ENCODE measurements around the gene MELTF. TPM values are rescaled to one million over a fixed set of nuclear protein-coding genes. Genes with fewer than 3 reads are reported as not detected.

The MELTF gene
- total RNA-seq, 2 experiments from 2014 or later, result 7.6 to 8.2 TPM

DNA sequence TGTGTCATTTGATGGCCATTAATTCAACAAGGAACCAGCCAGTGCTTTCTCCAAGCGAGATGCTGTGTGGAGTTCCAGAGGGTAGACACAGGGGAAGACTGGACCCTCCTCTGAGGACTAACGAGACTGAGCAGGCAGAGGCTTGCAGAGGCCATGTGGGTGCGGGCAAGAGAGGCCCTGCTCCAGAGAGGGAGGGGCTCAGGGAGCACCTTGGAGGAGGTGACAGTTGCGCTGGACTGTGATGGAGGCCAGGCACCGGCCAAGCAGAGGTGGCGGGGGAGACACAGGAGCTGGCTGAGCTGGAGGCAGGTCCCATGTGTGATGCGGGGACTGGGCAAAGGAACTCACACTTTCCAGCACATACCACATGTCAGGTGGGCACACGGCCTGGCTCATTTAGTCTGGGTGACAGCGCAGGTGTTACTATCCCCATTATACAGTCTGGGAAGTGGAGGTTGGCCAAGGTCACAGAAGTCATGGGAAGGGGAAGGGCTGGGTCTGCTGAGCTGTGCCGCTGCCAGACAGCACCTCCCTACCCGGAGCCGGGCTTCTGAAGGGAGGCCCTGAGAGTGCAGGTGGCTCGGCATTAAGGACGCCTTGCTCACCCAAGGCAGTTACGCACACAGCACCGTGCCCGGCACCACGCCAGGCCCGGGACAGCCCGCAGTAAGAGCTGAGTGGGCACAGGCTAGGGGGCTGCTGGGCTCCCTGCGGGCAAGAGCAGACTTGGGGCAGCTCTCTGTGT lies 3.7 kb downstream of the MELTF start:
- no peaks in the 10 kb centered on the region for H3K36me3 Mint-ChIP-seq (ENCODE audit: low read depth)
- H3K9me3 Mint-ChIP-seq (ENCODE audit: insufficient read depth), result no peaks in the 10 kb centered on the region
- H3K27me3 Mint-ChIP-seq (ENCODE audit: low read depth), result peaks cover 2% of the 10 kb centered on the region
- DNase-seq, result no peak
- ChIA-PET POLR2A (interaction anchor here (0.6 kb wide), 1 partner anchor 1027 kb away, joined by 4 read pairs; no protein-coding TSS in a partner anchor), CTCF (interaction anchor here (0.8 to 1.4 kb wide), 2 partner anchors 23 kb away, joined by 3 read pairs; no protein-coding TSS in a partner anchor)
- no peak for ATAC-seq
- H3K27ac Mint-ChIP-seq, result peak overlapping the region; percentile 17
- peaks cover 34% of the 10 kb centered on the region for H3K4me1 Mint-ChIP-seq (ENCODE audit: low read depth)
- no peak overlapping the region for H3K4me3 Mint-ChIP-seq

DNA sequence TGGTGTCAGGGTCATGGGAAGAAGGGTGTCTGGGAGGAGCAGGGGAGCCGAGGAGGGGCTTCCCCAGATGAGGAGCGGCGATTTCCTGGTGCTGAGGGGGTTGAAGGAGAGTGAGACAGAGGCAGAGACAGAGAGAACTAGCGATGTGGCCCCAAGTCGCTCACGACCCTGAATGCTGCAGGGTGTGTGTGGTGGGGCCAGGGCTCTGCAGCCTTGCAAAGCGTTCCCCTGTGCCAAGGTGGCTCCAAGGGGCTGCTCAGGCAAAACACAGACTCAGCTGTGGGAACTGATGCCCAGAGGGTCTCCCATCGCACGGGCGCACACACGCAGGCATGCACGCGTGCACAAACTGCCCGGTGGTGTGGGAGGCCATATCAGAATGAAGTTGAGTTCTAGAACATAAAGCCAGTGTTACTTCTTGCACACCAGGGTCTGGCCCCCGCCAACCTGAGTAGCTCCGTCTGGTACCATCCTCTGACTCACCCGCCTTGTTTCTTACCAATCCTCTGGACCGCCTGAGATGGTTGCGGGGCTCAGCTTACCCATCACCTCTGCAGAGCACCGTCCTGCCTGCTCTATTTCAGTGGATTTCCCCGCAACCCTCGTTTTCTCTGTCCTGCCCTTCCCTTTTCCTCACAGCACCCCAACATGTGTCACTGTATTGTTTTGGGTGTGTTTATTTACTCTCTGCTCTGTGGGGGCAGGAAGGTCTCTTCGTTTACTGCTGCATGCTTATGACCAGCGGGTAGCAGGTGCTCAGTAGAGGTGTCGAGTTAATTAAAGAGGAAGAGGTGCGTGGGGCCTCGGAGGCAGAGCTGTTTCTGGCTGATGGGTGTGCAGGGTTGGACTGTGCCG lies 4.5 kb downstream of the MELTF start:
- POLR2A ChIA-PET, result interaction anchor here (0.6 kb wide), 1 partner anchor 331 kb away, joined by 3 read pairs; no protein-coding TSS in a partner anchor
- H3K4me1 Mint-ChIP-seq (ENCODE audit: low read depth), result peaks cover 29% of the 10 kb centered on the region
- no peak overlapping the region for H3K4me3 Mint-ChIP-seq
- CTCF ChIA-PET, result interaction anchor here (0.8 kb wide), 1 partner anchor 22 kb away, joined by 3 read pairs; no protein-coding TSS in a partner anchor
- no peaks in the 10 kb centered on the region for H3K9me3 Mint-ChIP-seq (ENCODE audit: insufficient read depth)
- H3K27ac Mint-ChIP-seq, result no peak overlapping the region
- H3K36me3 Mint-ChIP-seq (ENCODE audit: low read depth), result no peaks in the 10 kb centered on the region
- no peak for ATAC-seq
- no peak for DNase-seq
- H3K27me3 Mint-ChIP-seq (ENCODE audit: low read depth), result no peaks in the 10 kb centered on the region

DNA sequence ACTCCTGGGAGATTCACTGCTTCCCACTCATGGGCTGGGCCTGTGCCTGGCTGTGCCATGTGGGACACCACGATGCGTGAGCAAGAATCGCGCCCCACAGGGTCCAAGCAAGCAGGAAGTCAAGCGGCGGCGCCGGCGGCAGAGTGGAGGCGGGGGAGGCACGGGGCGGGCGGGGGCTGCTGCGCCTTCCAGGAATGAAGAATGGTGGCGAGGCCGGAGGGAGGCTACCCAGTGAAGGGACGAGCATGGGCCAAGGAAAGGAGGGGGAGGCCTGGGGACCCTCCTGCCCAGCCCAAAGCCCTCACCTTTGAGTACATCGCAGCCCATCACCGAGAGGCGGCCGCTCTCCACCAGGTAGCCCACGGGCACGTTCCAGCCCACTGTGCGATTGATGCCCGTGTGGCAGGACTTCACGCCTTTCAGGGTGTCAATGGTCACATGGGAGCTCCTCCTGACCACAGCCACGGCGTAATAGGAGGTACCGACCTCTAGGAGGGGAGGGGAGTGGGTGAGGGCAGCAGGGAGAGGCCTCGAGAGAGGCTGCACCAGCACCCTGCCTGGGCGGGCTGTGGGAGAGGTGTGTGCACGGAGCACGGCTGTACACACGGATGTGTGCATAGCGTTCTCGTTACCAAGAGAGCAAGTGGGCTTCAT lies 5.5 kb downstream of the MELTF start:
- Mint-ChIP-seq H3K27ac (no peak overlapping the region), H3K4me3 (no peak overlapping the region), H3K36me3 (ENCODE audit: low read depth) (no peaks in the 10 kb centered on the region), H3K27me3 (ENCODE audit: low read depth) (peaks cover 3% of the 10 kb centered on the region), H3K4me1 (ENCODE audit: low read depth) (peaks cover 25% of the 10 kb centered on the region), H3K9me3 (ENCODE audit: insufficient read depth) (no peaks in the 10 kb centered on the region)
- no peak for DNase-seq
- ChIA-PET CTCF (no interaction called here), POLR2A (interaction anchor here (0.6 kb wide), 1 partner anchor 332 kb away, joined by 3 read pairs; no protein-coding TSS in a partner anchor)
- ATAC-seq, result no peak

DNA sequence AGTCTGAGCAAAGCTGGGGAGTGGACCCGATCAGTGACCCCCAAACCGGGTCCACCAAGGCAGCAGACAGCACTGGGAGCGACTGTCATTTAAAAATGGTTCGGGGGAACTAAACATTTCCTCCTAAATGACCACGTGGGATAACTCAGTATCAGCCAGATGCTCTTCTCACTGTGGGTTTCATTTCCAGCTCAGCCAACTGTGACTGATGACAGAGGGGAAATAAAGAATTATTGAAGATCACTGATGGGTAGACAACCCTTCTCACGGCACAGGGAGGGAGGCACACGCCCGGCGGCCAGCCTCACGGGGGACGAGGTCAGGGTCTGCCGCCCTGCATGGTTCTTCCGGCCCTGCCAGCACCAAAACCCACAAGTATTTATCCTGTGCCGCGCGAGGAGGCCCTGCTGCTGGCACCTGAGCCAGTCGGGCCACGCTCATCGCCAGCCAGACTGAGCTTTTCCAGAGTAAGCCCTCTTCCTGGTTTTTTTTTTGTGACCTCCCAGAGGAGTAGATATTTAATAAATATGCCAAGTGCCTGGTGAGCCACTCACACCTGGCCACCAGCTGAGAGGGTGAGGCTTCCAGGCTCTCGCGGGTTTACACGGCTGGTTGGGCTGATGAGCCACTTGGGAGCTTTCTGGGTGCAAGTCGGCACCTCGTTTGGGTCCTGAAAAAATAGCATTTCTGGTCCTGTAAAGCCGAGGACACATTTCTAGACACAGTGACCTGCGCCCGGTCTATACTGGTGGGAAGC lies 6.2 kb downstream of the MELTF start:
- no peaks in the 10 kb centered on the region for H3K36me3 Mint-ChIP-seq (ENCODE audit: low read depth)
- H3K4me1 Mint-ChIP-seq (ENCODE audit: low read depth), result peaks cover 21% of the 10 kb centered on the region
- ChIA-PET POLR2A (no interaction called here), CTCF (interaction anchor here (1.2 to 1.6 kb wide), 3 partner anchors 8 to 164 kb away, joined by 3 to 7 read pairs (median 3); no protein-coding TSS in a partner anchor)
- H3K27me3 Mint-ChIP-seq (ENCODE audit: low read depth), result peaks cover 3% of the 10 kb centered on the region
- H3K4me3 Mint-ChIP-seq, result peak overlapping the region; percentile 20
- ATAC-seq, result peak; percentile 44
- no peaks in the 10 kb centered on the region for H3K9me3 Mint-ChIP-seq (ENCODE audit: insufficient read depth)
- no peak for DNase-seq
- peak overlapping the region; percentile 36 for H3K27ac Mint-ChIP-seq

DNA sequence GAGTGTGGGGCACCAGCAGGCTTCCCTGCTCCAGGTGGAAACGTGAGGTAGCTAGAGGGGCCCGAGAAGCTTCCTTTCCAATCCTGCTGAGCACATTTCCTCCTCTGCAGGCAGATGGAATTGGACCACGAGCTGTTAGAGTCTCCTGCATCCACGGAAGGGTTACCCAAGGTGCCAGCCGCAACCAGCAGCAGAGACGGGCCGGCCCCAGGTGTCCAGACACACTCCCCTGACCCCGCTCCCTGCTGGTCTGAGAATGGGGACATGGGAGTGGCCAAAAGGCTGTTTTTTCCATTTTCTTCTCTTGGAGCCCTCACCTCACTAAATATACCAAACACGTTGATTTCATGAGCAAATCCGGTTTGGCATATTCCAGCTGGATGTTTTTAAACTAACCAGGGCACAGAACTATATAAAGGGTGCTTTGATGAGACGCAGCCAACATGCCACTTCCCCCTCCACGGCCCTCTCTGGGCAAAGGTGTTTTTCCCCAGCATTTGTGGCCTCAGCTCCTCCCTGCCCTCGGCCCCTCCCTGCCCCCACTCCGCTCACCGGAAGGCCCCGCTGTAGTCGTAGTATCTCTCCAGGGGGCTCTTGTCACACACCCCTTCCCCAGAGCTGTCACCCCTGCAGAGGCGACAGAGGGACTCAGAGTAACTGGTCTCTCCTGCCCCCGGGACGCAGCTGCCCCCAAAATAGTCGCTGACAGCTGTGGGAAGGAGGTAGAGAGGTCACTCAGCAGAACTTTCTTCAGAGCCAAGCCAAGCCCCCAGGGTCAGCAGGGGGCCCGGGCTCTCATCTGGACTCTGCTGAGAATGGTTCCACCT lies 7.0 kb downstream of the MELTF start:
- H3K4me1 Mint-ChIP-seq (ENCODE audit: low read depth), result peaks cover 19% of the 10 kb centered on the region
- peak overlapping the region; percentile 20 for H3K4me3 Mint-ChIP-seq
- DNase-seq, result no peak
- peak overlapping the region; percentile 36 for H3K27ac Mint-ChIP-seq
- H3K36me3 Mint-ChIP-seq (ENCODE audit: low read depth), result no peaks in the 10 kb centered on the region
- no peaks in the 10 kb centered on the region for H3K9me3 Mint-ChIP-seq (ENCODE audit: insufficient read depth)
- CTCF ChIA-PET, result interaction anchor here (0.9 to 1.6 kb wide), 4 partner anchors 9 to 165 kb away, joined by 3 to 7 read pairs (median 3); no protein-coding TSS in a partner anchor
- H3K27me3 Mint-ChIP-seq (ENCODE audit: low read depth), result peaks cover 3% of the 10 kb centered on the region
- no peak for ATAC-seq
- POLR2A ChIA-PET, result no interaction called here

DNA sequence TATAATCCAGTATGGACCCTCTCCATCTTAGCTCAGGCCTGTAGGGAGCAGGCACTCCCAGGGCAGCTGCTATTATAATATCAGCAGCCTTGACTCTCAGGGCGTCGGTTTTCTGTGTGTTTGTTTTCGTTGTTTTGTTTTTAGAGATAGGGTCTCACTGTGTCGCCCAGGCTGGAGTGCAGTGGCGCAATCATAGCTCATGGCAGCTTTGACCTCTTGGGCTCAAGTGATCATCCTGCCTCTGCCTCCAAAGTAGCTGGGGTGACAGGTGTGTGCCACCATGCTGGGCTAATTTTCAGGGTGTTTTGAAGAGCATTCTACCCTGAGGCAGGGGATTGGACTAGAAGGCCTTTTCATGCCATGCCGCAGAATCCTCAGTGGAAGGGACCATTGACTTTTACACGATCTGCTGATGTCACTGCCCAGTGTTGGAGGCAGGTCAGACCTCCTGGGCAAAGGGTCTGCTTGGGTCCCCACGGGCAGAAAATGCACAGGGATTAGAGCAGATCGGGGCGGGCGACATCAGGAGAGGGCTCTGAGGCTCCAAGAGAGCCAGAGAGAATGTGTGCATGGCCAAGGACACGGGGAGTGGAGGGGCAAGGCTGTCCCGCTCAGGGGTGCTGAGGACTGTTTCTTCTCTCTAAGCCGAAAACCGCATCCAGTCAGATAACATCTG lies 7.8 kb downstream of the MELTF start:
- POLR2A ChIA-PET, result no interaction called here
- Mint-ChIP-seq H3K27me3 (ENCODE audit: low read depth) (peaks cover 3% of the 10 kb centered on the region), H3K36me3 (ENCODE audit: low read depth) (no peaks in the 10 kb centered on the region), H3K9me3 (ENCODE audit: insufficient read depth) (no peaks in the 10 kb centered on the region), H3K4me3 (no peak overlapping the region), H3K4me1 (ENCODE audit: low read depth) (peaks cover 19% of the 10 kb centered on the region), H3K27ac (no peak overlapping the region)
- no peak for DNase-seq
- ATAC-seq, result no peak
- CTCF ChIA-PET, result interaction anchor here (0.9 to 1.6 kb wide), 3 partner anchors 10 to 166 kb away, joined by 3 to 7 read pairs (median 3); no protein-coding TSS in a partner anchor

DNA sequence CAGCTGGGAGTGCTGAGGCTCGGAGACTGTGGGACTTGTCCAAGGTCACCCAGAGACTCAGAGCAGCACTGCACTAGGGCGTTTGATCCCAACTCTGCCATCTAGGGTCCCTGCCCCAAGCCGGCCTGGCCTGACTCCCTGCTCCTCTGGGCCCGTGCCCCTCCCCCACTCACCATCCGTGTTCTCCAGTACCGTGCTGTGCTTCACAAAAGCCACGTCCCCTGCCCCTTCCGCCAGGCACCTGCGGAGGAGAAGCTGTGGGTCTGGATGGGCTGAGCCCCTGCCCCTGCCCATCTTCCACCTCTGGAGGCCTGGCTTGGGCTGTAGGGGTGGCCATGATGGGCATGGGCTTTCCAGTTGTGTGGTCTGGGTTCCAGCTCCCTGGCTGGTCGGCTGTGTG lies 8.4 kb downstream of the MELTF start:
- peaks cover 3% of the 10 kb centered on the region for H3K27me3 Mint-ChIP-seq (ENCODE audit: low read depth)
- ChIA-PET POLR2A (no interaction called here), CTCF (interaction anchor here (1.5 kb wide), 1 partner anchor 8 kb away, joined by 7 read pairs; no protein-coding TSS in a partner anchor)
- H3K4me3 Mint-ChIP-seq, result no peak overlapping the region
- DNase-seq (no peak), ATAC-seq (no peak)
- H3K27ac Mint-ChIP-seq, result no peak overlapping the region
- H3K36me3 Mint-ChIP-seq (ENCODE audit: low read depth), result no peaks in the 10 kb centered on the region
- H3K9me3 Mint-ChIP-seq (ENCODE audit: insufficient read depth), result no peaks in the 10 kb centered on the region
- peaks cover 19% of the 10 kb centered on the region for H3K4me1 Mint-ChIP-seq (ENCODE audit: low read depth)

DNA sequence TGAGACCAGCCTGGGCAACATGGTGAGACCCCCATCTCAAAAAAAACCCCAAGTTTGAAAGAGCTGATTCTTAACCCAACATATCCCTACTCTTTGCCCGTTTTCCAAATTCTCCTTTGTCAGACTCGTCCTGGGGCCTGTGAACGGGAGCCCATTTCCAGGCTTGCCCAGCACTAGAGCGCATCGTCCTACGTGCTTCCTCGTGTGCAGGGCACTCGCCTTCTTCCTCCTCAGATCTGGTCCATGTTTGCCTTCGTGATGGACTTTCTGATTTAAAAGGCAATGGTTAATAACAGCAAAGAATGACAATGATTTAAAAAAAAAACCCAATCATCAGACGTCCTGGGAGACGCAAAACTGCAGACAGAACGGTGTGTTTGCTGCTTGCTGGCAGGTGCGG lies 10.1 kb downstream of the MELTF start:
- ChIA-PET POLR2A (interaction anchor here (0.6 to 1.4 kb wide), 2 partner anchors 12 to 17 kb away, joined by 3 to 5 read pairs; no protein-coding TSS in a partner anchor), CTCF (interaction anchor here (0.9 kb wide), 1 partner anchor 9 kb away, joined by 3 read pairs; no protein-coding TSS in a partner anchor)
- peaks cover 3% of the 10 kb centered on the region for H3K27me3 Mint-ChIP-seq (ENCODE audit: low read depth)
- H3K27ac Mint-ChIP-seq, result no peak overlapping the region
- ATAC-seq (no peak), DNase-seq (no peak)
- H3K4me3 Mint-ChIP-seq, result no peak overlapping the region
- no peaks in the 10 kb centered on the region for H3K9me3 Mint-ChIP-seq (ENCODE audit: insufficient read depth)
- H3K36me3 Mint-ChIP-seq (ENCODE audit: low read depth), result no peaks in the 10 kb centered on the region
- H3K4me1 Mint-ChIP-seq (ENCODE audit: low read depth), result peaks cover 19% of the 10 kb centered on the region

DNA sequence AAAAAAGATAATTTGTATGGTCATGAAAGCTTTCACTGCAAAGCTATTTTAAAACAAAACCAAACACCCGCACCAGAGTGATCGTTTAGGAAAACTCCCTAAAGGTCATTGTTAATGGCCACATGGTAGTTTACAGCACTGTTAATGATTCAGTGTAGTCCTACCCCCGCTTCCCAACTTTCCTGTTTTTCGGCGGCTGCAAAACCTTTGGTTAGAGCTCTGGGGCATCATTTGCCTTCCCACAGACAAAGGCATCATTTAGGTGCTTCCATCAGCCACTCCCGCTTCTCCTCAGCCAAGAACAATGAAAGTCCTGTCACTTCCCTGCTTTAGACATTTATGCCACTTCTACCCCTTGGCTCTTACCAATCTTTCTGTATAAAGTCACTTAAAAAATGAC lies 10.6 kb downstream of the MELTF start:
- Mint-ChIP-seq H3K36me3 (ENCODE audit: low read depth) (no peaks in the 10 kb centered on the region), H3K27ac (no peak overlapping the region), H3K9me3 (ENCODE audit: insufficient read depth) (no peaks in the 10 kb centered on the region), H3K27me3 (ENCODE audit: low read depth) (peaks cover 3% of the 10 kb centered on the region), H3K4me1 (ENCODE audit: low read depth) (peaks cover 19% of the 10 kb centered on the region), H3K4me3 (no peak overlapping the region)
- CTCF ChIA-PET, result interaction anchor here (0.9 to 1.1 kb wide), 2 partner anchors 9 to 10 kb away, joined by 3 to 4 read pairs; partner anchors contain the start of gene MELTF
- POLR2A ChIA-PET, result interaction anchor here (0.6 to 1.4 kb wide), 2 partner anchors 12 to 16 kb away, joined by 3 to 5 read pairs; no protein-coding TSS in a partner anchor
- DNase-seq, result no peak
- no peak for ATAC-seq

DNA sequence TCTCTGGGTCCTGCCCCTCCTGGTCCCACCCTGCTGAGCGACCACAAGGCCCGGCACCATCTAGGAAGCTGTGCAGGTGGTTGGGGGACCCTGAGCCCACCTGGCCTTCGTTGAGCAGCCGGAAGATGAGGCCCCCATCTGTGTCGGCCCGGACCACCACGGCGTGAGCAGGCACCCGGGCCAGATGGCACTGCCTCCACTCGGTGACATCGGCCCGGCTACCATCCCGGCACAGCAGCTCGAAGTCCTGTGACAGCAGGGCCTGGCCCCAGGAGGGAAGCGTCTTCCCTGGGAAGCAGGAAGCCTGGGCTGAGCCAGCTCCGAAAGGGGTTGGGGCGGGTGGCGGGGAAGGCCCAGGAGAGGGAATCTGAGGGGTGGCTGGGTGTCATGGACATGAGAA lies 12.6 kb downstream of the MELTF start:
- ChIA-PET CTCF (interaction anchor here (0.8 kb wide), 1 partner anchor 13 kb away, joined by 3 read pairs; no protein-coding TSS in a partner anchor), POLR2A (interaction anchor here (0.8 kb wide), 1 partner anchor 74 kb away, joined by 3 read pairs; no protein-coding TSS in a partner anchor)
- Mint-ChIP-seq H3K4me1 (ENCODE audit: low read depth) (no peaks in the 10 kb centered on the region), H3K27me3 (ENCODE audit: low read depth) (peaks cover 3% of the 10 kb centered on the region), H3K9me3 (ENCODE audit: insufficient read depth) (no peaks in the 10 kb centered on the region), H3K4me3 (no peak overlapping the region), H3K36me3 (ENCODE audit: low read depth) (no peaks in the 10 kb centered on the region), H3K27ac (no peak overlapping the region)
- DNase-seq (no peak), ATAC-seq (no peak)

Data from activated CD8-positive, alpha-beta T cell treated with anti-CD3 and anti-CD28 coated beads, Interleukin-2, amount 10 ng/mL, durations not matched to agents 7 days and 5 days (primary cell).